ENCODE data around the gene SLC11A1.

DNA sequence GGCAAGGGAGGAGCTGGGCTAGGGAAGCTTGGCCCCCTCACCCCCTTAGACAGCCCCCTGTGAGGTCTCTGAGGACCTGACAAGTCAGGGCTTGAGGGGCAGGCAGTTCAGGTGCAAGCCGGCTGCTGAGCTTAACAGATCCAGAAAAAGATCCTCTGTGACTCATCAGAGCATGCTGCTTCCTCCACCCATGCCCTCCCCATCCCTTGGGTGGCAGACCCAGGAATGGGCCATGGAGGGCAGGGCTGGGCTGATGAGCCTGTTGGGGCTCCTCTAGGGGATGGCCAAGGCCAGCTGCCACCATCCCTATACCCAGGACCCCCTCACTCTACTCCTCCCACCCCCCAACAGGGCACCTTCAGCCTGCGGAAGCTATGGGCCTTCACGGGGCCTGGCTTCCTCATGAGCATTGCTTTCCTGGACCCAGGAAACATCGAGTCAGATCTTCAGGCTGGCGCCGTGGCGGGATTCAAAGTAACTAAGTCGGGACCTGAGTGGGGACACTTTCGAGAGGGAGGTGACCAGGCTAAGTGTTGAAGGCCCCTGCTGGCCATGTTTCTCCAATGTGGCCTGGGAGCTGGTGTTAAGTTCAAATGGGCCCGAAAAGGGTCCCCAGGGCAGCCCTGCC lies 1.9 kb downstream of the SLC11A1 start:
- TF ChIP-seq, protein P1, sequence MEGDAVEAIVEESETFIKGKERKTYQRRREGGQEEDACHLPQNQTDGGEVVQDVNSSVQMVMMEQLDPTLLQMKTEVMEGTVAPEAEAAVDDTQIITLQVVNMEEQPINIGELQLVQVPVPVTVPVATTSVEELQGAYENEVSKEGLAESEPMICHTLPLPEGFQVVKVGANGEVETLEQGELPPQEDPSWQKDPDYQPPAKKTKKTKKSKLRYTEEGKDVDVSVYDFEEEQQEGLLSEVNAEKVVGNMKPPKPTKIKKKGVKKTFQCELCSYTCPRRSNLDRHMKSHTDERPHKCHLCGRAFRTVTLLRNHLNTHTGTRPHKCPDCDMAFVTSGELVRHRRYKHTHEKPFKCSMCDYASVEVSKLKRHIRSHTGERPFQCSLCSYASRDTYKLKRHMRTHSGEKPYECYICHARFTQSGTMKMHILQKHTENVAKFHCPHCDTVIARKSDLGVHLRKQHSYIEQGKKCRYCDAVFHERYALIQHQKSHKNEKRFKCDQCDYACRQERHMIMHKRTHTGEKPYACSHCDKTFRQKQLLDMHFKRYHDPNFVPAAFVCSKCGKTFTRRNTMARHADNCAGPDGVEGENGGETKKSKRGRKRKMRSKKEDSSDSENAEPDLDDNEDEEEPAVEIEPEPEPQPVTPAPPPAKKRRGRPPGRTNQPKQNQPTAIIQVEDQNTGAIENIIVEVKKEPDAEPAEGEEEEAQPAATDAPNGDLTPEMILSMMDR (IDR thresholded peaks at IDR 0.05) = no peak
- no peak for TF ChIP-seq EP300 (IDR thresholded peaks at IDR 0.05)
